ENCODE data around the gene RGL4. TPM values are rescaled to one million over a fixed set of nuclear protein-coding genes. Genes with fewer than 3 reads are reported as not detected.

RGL4 gene
- polyA plus RNA-seq, 3 donors = 2.3 to 2.4 (median 2.3) TPM

DNA sequence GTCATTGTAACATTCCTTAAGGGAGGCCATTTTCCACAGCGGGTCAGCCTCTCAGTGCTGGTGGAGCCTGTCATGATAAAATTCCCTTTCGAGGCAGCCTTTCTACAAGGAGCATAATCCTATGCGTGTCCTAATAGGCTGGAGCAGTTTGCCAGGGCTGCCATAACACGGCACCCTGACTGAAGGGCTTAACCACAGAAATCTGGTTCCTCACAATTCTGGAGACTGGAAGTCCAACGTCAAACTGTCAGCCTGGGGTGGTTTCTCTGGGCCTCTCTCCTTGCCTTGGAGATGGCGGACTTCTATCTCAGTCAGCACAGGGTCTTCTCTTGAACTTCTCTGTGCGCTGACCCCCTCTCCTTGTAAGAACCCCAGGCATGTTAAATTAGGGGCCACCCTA lies 1.4 kb upstream of the RGL4 start:
- Histone ChIP-seq H3K4me2 (replicated peaks; ENCODE audit: extremely low read depth, low read length, poor library complexity, severe bottlenecking) (no peak overlapping the region), H3K36me3 (replicated peaks in 1 of 2; ENCODE audit: control insufficient read depth in 1 of 2, insufficient read depth in 2 of 2, low read length in 2 of 2) (peaks cover 23 to 72% of the 10 kb centered on the region in 2 donors), H3K79me2 (ENCODE audit: insufficient read depth, low read length) (no peaks in the 10 kb centered on the region), H3K27ac (ENCODE audit: low read depth in 1 of 2, low read length in 2 of 2) (no peak overlapping the region), H3K4me3 (replicated peaks in 1 of 3; ENCODE audit: low read depth in 2 of 3, low read length in 3 of 3) (no peak overlapping the region), H3K4me1 (ENCODE audit: control insufficient read depth in 1 of 2, insufficient read depth in 2 of 2, low read length in 2 of 2) (no peaks in the 10 kb centered on the region), H3K9me3 (replicated peaks in 1 of 2; ENCODE audit: control insufficient read depth in 1 of 2, insufficient read depth in 1 of 2, low read length in 2 of 2) (no peaks in the 10 kb centered on the region), H3K27me3 (ENCODE audit: control insufficient read depth in 2 of 2, insufficient read depth in 2 of 2, low read length in 2 of 2) (no peaks in the 10 kb centered on the region), H3K9ac (ENCODE audit: insufficient read depth, low read length, poor library complexity, severe bottlenecking) (no peak overlapping the region), H4K20me1 (ENCODE audit: insufficient read depth, low read length) (no peaks in the 10 kb centered on the region), H2AFZ (ENCODE audit: insufficient read depth, low read depth, low read length, poor library complexity, severe bottlenecking) (no peak overlapping the region)
- no peaks in the 10 kb centered on the region for H3K9me3 Mint-ChIP-seq
- DNase-seq = no peak
- H3K36me3 Mint-ChIP-seq = peaks cover 51 to 64% of the 10 kb centered on the region in 2 donors
- no peak overlapping the region for H3K4me3 Mint-ChIP-seq
- intact Hi-C loops (cut with micrococcal nuclease) = no loop called here
- H3K27me3 Mint-ChIP-seq (ENCODE audit: low read depth in 3 of 3) = no peaks in the 10 kb centered on the region
- TF ChIP-seq, protein P1, sequence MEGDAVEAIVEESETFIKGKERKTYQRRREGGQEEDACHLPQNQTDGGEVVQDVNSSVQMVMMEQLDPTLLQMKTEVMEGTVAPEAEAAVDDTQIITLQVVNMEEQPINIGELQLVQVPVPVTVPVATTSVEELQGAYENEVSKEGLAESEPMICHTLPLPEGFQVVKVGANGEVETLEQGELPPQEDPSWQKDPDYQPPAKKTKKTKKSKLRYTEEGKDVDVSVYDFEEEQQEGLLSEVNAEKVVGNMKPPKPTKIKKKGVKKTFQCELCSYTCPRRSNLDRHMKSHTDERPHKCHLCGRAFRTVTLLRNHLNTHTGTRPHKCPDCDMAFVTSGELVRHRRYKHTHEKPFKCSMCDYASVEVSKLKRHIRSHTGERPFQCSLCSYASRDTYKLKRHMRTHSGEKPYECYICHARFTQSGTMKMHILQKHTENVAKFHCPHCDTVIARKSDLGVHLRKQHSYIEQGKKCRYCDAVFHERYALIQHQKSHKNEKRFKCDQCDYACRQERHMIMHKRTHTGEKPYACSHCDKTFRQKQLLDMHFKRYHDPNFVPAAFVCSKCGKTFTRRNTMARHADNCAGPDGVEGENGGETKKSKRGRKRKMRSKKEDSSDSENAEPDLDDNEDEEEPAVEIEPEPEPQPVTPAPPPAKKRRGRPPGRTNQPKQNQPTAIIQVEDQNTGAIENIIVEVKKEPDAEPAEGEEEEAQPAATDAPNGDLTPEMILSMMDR (IDR thresholded peaks at IDR 0.05) = no peak
- 74% methylated on average over 5 of the region's 7 CpGs for WGBS (ENCODE audit: insufficient coverage)
- H3K4me1 Mint-ChIP-seq = peaks cover 7% of the 10 kb centered on the region
- no peak overlapping the region for H3K27ac Mint-ChIP-seq

DNA sequence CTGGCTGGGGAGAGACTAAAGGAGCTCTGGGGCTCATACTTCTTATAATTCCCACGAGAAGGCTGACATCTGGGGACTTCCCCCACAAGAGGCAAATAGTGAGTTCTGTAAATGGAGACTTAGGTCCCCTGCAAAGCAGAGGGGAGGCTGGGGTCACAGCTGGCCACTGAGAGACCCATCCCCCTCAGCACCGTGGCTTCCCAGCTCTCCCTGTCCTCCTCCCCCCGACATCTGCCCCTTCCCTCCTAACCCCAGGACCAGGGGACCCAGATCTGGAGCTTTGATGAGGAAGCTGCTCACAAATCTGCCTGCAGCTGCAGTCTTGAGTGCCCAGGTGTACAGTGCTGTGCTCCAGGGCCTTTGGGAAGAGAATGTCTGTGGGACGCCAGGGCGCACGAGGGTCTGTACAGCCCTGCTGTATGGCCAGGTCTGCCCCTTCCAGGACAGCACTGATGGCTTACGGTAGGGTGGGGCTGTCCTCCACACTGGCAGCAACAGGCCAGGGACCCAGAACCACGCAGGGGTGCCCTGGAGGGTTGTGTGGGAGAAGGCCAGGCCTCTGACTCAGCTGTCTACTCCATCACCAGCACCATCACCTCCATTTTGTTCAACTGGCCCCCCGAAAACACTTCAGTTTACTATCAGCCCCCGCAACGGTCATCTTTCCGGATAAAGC lies 1.1 kb downstream of the RGL4 start:
- Mint-ChIP-seq H3K27ac (peak overlapping the region in 2 of 7 donors; percentile 20 to 70), H3K4me3 (no peak overlapping the region), H3K36me3 (peaks cover 64 to 71% of the 10 kb centered on the region in 2 donors), H3K27me3 (ENCODE audit: low read depth in 3 of 3) (no peaks in the 10 kb centered on the region), H3K9me3 (no peaks in the 10 kb centered on the region), H3K4me1 (peaks cover 25% of the 10 kb centered on the region)
- Histone ChIP-seq H3K36me3 (replicated peaks in 1 of 2; ENCODE audit: control insufficient read depth in 1 of 2, insufficient read depth in 2 of 2, low read length in 2 of 2) (peaks cover 28 to 71% of the 10 kb centered on the region in 2 donors), H4K20me1 (ENCODE audit: insufficient read depth, low read length) (no peaks in the 10 kb centered on the region), H3K4me1 (ENCODE audit: control insufficient read depth in 1 of 2, insufficient read depth in 2 of 2, low read length in 2 of 2) (peaks cover 23 to 24% of the 10 kb centered on the region in 2 donors), H2AFZ (ENCODE audit: insufficient read depth, low read depth, low read length, poor library complexity, severe bottlenecking) (no peak overlapping the region), H3K4me3 (replicated peaks in 1 of 3; ENCODE audit: low read depth in 2 of 3, low read length in 3 of 3) (no peak overlapping the region), H3K9me3 (replicated peaks in 1 of 2; ENCODE audit: control insufficient read depth in 1 of 2, insufficient read depth in 1 of 2, low read length in 2 of 2) (no peaks in the 10 kb centered on the region), H3K79me2 (ENCODE audit: insufficient read depth, low read length) (peaks cover 6% of the 10 kb centered on the region), H3K27me3 (ENCODE audit: control insufficient read depth in 2 of 2, insufficient read depth in 2 of 2, low read length in 2 of 2) (no peaks in the 10 kb centered on the region), H3K27ac (ENCODE audit: low read depth in 1 of 2, low read length in 2 of 2) (no peak overlapping the region), H3K4me2 (replicated peaks; ENCODE audit: extremely low read depth, low read length, poor library complexity, severe bottlenecking) (no peak overlapping the region), H3K9ac (ENCODE audit: insufficient read depth, low read length, poor library complexity, severe bottlenecking) (no peak overlapping the region)
- no peak for DNase-seq
- WGBS (ENCODE audit: insufficient coverage) = 96% methylated on average over 3 of the region's 12 CpGs
- TF ChIP-seq, protein P1 (IDR thresholded peaks at IDR 0.05) = no peak
- intact Hi-C loops (cut with micrococcal nuclease) = no loop called here

Measured in CD14-positive monocyte (primary cell).